ENCODE results near the gene PLXNB1.
"Not testable (repeated sequence)": the region's sequence is repeated elsewhere in the genome, so short reads cannot be mapped to it uniquely, and the experiment has no call there.

The PLXNB1 gene, protein sequence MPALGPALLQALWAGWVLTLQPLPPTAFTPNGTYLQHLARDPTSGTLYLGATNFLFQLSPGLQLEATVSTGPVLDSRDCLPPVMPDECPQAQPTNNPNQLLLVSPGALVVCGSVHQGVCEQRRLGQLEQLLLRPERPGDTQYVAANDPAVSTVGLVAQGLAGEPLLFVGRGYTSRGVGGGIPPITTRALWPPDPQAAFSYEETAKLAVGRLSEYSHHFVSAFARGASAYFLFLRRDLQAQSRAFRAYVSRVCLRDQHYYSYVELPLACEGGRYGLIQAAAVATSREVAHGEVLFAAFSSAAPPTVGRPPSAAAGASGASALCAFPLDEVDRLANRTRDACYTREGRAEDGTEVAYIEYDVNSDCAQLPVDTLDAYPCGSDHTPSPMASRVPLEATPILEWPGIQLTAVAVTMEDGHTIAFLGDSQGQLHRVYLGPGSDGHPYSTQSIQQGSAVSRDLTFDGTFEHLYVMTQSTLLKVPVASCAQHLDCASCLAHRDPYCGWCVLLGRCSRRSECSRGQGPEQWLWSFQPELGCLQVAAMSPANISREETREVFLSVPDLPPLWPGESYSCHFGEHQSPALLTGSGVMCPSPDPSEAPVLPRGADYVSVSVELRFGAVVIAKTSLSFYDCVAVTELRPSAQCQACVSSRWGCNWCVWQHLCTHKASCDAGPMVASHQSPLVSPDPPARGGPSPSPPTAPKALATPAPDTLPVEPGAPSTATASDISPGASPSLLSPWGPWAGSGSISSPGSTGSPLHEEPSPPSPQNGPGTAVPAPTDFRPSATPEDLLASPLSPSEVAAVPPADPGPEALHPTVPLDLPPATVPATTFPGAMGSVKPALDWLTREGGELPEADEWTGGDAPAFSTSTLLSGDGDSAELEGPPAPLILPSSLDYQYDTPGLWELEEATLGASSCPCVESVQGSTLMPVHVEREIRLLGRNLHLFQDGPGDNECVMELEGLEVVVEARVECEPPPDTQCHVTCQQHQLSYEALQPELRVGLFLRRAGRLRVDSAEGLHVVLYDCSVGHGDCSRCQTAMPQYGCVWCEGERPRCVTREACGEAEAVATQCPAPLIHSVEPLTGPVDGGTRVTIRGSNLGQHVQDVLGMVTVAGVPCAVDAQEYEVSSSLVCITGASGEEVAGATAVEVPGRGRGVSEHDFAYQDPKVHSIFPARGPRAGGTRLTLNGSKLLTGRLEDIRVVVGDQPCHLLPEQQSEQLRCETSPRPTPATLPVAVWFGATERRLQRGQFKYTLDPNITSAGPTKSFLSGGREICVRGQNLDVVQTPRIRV (N-terminal part only)

DNA sequence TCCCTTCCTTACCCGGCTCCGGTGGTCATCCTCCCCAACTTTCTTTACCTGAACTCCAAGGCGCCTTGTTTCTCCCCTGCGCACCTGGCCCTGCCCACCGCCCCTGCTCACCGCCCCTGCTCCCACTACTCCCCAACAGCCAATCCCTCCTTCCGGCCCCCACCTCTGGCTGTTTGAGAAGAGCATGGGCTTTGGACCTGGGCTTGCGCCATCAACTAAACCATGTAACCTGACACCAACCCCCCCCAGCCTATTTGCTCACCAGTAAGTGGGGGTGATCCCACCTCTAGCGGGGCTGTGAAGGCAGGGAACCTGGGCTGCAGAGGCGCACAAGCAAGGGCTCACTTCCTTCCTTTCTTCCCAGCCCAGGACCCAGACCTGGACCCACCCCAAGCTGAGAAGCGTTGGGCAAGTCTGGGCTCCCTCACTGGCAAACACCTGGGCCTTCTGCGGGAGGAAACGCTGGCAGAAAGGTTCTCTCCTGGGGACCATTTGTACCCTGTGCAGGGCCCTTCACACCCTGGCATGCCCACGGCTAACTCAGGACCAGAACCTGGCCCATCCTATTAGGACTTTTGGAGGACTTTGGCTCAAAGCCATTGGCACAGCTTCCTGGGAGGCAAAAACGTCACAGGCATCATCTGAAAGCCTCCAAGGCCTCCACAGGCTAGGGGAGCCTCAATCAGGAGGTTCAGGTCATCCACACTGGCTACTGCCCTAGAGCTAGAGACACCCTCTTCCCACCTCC is at the start of gene PLXNB1:
PLXNB1 (minus strand) TSS at position 127 of the 748 bp plus-strand sequence. CDS start 5,475 bp downstream, outside the sequence.
- Histone ChIP-seq H3K4me1 (ENCODE audit: control insufficient read depth in 1 of 2, insufficient read depth in 2 of 2, low read length in 2 of 2) (peaks cover 31 to 53% of the 10 kb centered on the region in 2 donors), H3K4me3 (ENCODE audit: low read depth in 1 of 2, low read length in 2 of 2) (peak within 1 kb of the TSS; percentile 56 to 73), H3K27ac (ENCODE audit: low read length) (peak within 1 kb of the TSS; percentile 74), H3K36me3 (ENCODE audit: control insufficient read depth in 1 of 2, insufficient read depth in 2 of 2, low read length in 2 of 2) (peaks cover 9 to 13% of the 10 kb centered on the region in 2 donors), H3K9me3 (ENCODE audit: control insufficient read depth in 1 of 2, low read length in 2 of 2) (no peaks in the 10 kb centered on the region), H3K27me3 (ENCODE audit: low read depth, low read length) (no peaks in the 10 kb centered on the region)

DNA sequence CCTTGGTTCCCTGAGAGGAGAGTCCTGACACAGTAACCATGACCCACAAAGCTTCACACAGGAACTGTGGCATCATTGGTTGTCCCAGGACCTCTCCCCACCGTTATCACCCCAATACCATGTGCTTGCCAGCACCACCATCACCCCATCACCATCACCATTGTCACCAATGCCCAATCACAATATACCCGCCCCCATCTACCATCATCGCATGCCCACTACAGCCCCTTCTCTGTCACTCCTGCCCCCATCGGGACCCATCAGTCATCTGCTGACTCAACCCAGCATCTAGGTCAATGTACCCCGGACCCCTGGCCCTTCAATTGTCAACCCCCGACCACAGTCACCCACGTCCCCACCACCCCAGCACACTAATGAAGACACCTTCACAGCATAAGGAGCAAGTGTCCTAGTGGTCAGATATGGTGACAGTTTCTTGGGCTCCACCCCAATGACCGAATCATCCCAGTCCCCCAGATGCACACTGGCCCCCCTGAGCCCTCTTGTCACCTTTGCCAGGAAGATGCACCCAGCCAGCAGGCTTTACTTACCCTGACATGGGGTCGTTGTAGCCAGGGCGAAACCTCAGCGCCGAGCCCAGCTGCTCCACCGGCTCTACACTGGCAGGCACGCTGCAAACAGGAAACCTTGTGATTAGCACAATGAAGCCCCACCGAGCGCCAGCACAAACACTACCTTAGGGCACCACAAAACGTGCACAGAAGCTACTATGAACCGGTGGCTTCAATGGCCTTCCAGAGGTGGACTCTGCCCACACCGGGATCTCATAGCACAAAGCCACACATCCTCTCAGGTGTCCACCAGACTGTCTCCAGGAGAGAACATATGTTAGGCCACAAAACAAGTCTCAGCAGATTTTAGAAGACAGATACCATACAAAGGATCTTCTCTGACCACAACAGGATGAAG is 49.0 kb upstream of the PLXNB1 start:
- no peaks in the 10 kb centered on the region for H3K9me3 ChIP-seq (ENCODE audit: control insufficient read depth in 1 of 2, low read length in 2 of 2)
- no peak overlapping the region for H3K27ac ChIP-seq (ENCODE audit: low read length)
- no peaks in the 10 kb centered on the region for H3K4me1 ChIP-seq (ENCODE audit: control insufficient read depth in 1 of 2, insufficient read depth in 2 of 2, low read length in 2 of 2)
- H3K4me3 ChIP-seq (ENCODE audit: low read depth in 1 of 2, low read length in 2 of 2), result no peak overlapping the region
- peaks cover 0 to 17% of the 10 kb centered on the region in 2 donors for H3K36me3 ChIP-seq (ENCODE audit: control insufficient read depth in 1 of 2, insufficient read depth in 2 of 2, low read length in 2 of 2)
- no peaks in the 10 kb centered on the region for H3K27me3 ChIP-seq (ENCODE audit: low read depth, low read length)

DNA sequence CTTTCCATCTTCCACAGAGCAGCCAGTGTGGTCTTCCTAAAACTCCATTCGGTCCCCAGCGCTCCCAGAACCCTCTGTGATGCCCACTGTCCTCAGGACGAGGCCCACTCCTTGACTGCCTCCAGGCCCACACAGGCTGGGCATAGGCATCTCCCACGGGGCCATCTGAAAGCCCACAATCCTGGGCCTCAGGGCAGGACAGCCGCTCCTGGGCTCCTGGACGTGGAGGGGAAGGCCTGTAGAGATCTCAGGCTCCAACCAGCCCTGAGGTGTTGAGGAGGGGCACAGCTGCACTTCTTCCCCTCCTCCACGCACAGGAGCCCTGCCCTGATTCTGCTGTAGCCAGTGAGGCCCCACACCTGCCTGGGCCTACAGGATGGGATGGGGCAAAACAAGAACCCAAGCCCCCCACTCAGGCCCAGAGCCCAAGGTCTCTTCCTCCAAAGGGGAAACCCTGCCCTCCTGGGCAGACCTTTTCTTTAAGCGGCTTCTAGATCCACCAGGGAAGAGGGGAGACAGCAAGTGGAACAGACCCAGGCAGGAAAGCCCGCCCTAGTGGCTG is 48.2 kb upstream of the PLXNB1 start:
- Histone ChIP-seq H3K27ac (ENCODE audit: low read length) (no peak overlapping the region), H3K27me3 (ENCODE audit: low read depth, low read length) (no peaks in the 10 kb centered on the region), H3K4me3 (ENCODE audit: low read depth in 1 of 2, low read length in 2 of 2) (no peak overlapping the region), H3K9me3 (ENCODE audit: control insufficient read depth in 1 of 2, low read length in 2 of 2) (no peaks in the 10 kb centered on the region), H3K4me1 (ENCODE audit: control insufficient read depth in 1 of 2, insufficient read depth in 2 of 2, low read length in 2 of 2) (peaks cover 4 to 5% of the 10 kb centered on the region in 2 donors), H3K36me3 (ENCODE audit: control insufficient read depth in 1 of 2, insufficient read depth in 2 of 2, low read length in 2 of 2) (peaks cover 0 to 17% of the 10 kb centered on the region in 2 donors)

DNA sequence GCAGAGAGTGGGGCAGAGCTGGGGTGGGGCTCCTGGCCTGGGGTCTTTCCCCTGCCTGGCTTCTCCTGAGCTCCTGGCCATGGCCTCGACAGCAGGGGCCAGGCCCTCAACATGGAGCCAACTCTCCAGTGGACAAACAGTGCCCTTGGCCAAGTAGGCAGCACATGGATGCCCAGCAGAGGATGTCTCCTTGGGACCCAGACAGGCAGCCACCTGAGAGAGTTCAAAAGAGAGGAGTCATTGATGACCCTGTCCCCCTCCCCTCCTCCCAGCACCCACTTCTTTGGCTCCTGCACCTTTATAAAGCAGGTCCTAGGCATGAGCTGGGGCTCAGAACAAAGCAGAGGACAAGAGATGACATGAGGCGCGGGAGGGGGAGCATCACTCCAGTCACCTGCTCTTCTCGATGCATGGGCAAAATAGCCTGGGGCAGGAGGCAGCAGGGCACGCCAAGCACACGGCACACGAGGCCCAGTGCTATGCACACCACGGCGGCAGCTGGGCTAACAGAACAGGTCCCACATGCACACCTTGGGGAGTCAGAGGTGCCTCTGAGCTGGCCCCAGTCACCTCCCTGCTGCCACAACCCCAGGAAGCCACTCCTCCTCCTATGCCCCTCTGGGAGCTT is 46.7 kb upstream of the PLXNB1 start:
- peaks cover 0 to 21% of the 10 kb centered on the region in 2 donors for H3K36me3 ChIP-seq (ENCODE audit: control insufficient read depth in 1 of 2, insufficient read depth in 2 of 2, low read length in 2 of 2)
- H3K27ac ChIP-seq (ENCODE audit: low read length), result no peak overlapping the region
- H3K27me3 ChIP-seq (ENCODE audit: low read depth, low read length), result no peaks in the 10 kb centered on the region
- no peaks in the 10 kb centered on the region for H3K9me3 ChIP-seq (ENCODE audit: control insufficient read depth in 1 of 2, low read length in 2 of 2)
- no peak overlapping the region for H3K4me3 ChIP-seq (ENCODE audit: low read depth in 1 of 2, low read length in 2 of 2)
- peaks cover 4 to 9% of the 10 kb centered on the region in 2 donors for H3K4me1 ChIP-seq (ENCODE audit: control insufficient read depth in 1 of 2, insufficient read depth in 2 of 2, low read length in 2 of 2)

DNA sequence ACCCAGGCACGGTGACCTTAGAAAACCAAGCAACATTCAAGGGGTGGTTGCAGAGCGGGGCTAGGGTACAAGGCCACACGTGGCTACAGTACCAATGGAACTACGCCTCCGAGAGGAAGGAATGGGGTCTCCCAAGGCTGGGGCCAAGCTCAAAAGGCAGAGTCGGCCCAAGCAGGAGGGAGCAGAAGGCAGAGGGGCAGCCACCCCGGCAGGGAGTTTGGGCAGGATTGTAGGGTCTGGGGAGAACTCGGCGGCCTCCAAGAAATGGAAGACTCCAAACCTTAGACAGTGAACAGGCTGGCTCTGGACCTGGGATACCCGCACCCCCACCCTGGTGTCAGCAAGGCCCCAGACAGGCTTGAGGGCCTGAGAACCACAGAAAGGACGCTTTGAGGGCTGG is 45.3 kb upstream of the PLXNB1 start:
- no peak overlapping the region for H3K27ac ChIP-seq (ENCODE audit: low read length)
- no peaks in the 10 kb centered on the region for H3K27me3 ChIP-seq (ENCODE audit: low read depth, low read length)
- peaks cover 0 to 21% of the 10 kb centered on the region in 2 donors for H3K36me3 ChIP-seq (ENCODE audit: control insufficient read depth in 1 of 2, insufficient read depth in 2 of 2, low read length in 2 of 2)
- no peak overlapping the region for H3K4me3 ChIP-seq (ENCODE audit: low read depth in 1 of 2, low read length in 2 of 2)
- H3K9me3 ChIP-seq (ENCODE audit: control insufficient read depth in 1 of 2, low read length in 2 of 2), result no peaks in the 10 kb centered on the region
- peaks cover 5 to 23% of the 10 kb centered on the region in 2 donors for H3K4me1 ChIP-seq (ENCODE audit: control insufficient read depth in 1 of 2, insufficient read depth in 2 of 2, low read length in 2 of 2)

DNA sequence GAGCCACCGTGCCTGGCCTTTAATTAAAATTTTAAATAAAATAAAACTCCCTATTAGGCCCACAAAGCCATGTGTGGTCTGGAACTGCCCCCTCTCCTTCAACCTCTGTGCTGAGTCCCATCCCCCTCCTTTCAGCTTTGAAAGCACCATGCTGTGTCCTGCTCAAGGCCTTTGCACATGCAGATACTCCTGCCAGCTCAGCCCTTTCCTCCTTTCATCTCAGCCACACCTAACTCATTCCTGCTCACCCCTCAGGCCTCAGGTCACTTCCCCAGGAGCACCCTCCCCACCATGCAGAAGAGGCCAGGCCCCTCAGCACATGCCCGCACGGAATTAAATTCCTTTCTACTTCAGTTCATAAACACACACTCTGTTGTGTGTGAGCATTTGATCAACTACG is 44.7 kb upstream of the PLXNB1 start:
- Histone ChIP-seq H3K9me3 (ENCODE audit: control insufficient read depth in 1 of 2, low read length in 2 of 2) (no peaks in the 10 kb centered on the region), H3K27ac (ENCODE audit: low read length) (no peak overlapping the region), H3K27me3 (ENCODE audit: low read depth, low read length) (no peaks in the 10 kb centered on the region), H3K36me3 (ENCODE audit: control insufficient read depth in 1 of 2, insufficient read depth in 2 of 2, low read length in 2 of 2) (peaks cover 0 to 21% of the 10 kb centered on the region in 2 donors), H3K4me1 (ENCODE audit: control insufficient read depth in 1 of 2, insufficient read depth in 2 of 2, low read length in 2 of 2) (peaks cover 9 to 29% of the 10 kb centered on the region in 2 donors), H3K4me3 (ENCODE audit: low read depth in 1 of 2, low read length in 2 of 2) (no peak overlapping the region)

DNA sequence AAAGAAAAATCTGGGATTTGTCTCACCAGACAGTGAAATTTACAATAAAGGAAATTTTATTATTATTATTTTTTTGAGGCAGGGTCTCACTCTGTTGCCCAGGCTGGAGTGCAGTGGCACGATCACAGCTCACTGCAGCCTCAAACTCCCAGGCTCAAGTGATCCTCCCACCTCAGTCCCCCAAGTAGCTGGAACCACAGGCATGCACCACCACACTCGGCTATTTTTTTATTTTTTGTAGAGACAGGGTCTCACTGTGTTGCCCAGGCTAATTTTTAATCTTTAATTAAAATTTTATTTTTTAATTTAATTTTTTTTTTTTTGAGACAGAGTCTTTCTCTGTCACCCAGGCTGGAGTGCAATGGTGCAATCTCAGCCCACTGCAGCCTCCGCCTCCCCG is 44.1 kb upstream of the PLXNB1 start:
- H3K27me3 ChIP-seq (ENCODE audit: low read depth, low read length); H3K27ac ChIP-seq (ENCODE audit: low read length); H3K4me3 ChIP-seq (ENCODE audit: low read depth in 1 of 2, low read length in 2 of 2); H3K9me3 ChIP-seq (ENCODE audit: control insufficient read depth in 1 of 2, low read length in 2 of 2): not testable (repeated sequence)
- peaks cover 0 to 26% of the 10 kb centered on the region in 2 donors for H3K36me3 ChIP-seq (ENCODE audit: control insufficient read depth in 1 of 2, insufficient read depth in 2 of 2, low read length in 2 of 2)
- peaks cover 9 to 34% of the 10 kb centered on the region in 2 donors for H3K4me1 ChIP-seq (ENCODE audit: control insufficient read depth in 1 of 2, insufficient read depth in 2 of 2, low read length in 2 of 2)

DNA sequence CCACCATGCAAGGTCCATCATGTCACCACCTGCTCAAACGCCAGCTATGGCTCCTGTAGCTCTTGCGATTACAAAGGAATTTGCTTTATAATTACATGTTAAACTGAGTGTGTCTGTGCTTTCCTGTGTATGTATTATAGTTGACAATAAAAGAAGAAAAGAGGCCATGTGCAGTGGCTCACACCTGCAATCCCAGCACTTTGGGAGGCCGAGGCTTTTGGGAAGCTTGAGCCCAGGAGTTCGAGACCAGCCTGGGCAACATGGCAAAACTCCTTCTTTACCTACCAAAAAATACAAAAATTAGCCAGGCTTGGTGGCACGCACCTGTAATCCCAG is 43.7 kb upstream of the PLXNB1 start:
- Histone ChIP-seq H3K4me1 (ENCODE audit: control insufficient read depth in 1 of 2, insufficient read depth in 2 of 2, low read length in 2 of 2) (peaks cover 9 to 39% of the 10 kb centered on the region in 2 donors), H3K36me3 (ENCODE audit: control insufficient read depth in 1 of 2, insufficient read depth in 2 of 2, low read length in 2 of 2) (peaks cover 2 to 26% of the 10 kb centered on the region in 2 donors), H3K27ac (ENCODE audit: low read length) (peak overlapping the region; percentile 99), H3K4me3 (ENCODE audit: low read depth in 1 of 2, low read length in 2 of 2) (peak overlapping the region in 1 of 2 donors; percentile 99), H3K9me3 (ENCODE audit: control insufficient read depth in 1 of 2, low read length in 2 of 2) (no peaks in the 10 kb centered on the region), H3K27me3 (ENCODE audit: low read depth, low read length) (no peaks in the 10 kb centered on the region)

DNA sequence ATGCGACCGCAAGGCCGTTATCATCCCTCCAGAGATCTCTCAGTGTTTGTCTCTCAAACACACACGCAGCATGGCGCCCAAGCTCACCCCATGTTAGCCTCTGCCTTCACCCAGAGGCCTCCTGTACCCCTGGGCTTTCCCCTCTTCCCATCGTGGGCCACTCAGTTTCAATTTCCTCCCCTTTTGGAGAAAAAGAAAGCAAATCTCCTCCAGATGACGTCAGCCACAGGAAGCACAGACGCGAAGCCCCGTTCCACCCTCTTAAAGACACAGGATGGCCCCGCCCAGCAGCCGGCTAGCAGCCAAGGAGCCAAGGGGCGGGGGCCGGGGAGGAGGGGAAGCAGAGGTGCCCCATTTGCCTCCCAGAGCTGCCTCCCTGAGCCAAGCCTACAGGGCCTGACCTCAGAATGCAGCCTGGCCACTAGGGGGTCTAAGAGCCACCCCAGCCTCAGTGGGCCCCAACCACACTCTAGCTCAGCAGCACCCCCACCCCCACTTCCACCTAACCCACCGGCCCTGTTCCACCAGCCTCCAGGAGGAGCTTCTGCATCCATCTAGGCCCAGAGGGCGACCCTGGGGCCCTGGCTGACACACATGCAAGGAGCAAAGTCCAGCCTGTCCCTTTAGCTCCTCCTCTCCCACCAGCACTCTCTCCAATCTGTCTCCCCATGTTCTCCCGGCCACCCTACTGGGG is 43.2 kb upstream of the PLXNB1 start:
- H3K27ac ChIP-seq (ENCODE audit: low read length), result peak overlapping the region; percentile 99
- H3K4me3 ChIP-seq (ENCODE audit: low read depth in 1 of 2, low read length in 2 of 2), result peak overlapping the region; percentile 84 to 99
- H3K4me1 ChIP-seq (ENCODE audit: control insufficient read depth in 1 of 2, insufficient read depth in 2 of 2, low read length in 2 of 2), result peaks cover 13 to 44% of the 10 kb centered on the region in 2 donors
- no peaks in the 10 kb centered on the region for H3K27me3 ChIP-seq (ENCODE audit: low read depth, low read length)
- no peaks in the 10 kb centered on the region for H3K9me3 ChIP-seq (ENCODE audit: control insufficient read depth in 1 of 2, low read length in 2 of 2)
- peaks cover 7 to 26% of the 10 kb centered on the region in 2 donors for H3K36me3 ChIP-seq (ENCODE audit: control insufficient read depth in 1 of 2, insufficient read depth in 2 of 2, low read length in 2 of 2)

Measured in muscle layer of duodenum (tissue), 2 donors.